Colonic mucosa (tissue), 4 donors: ENCODE data around the gene TGM2. TPM values are rescaled to one million over a fixed set of nuclear protein-coding genes. Genes with fewer than 3 reads are reported as not detected.

ENCODE experiments used
- DNase-seq: peaks from one replicate; pipeline ENCODE4 v3.0.0-alpha.2; 2020
- H3K27ac ChIP-seq: fragments of 200-600 bp; one replicate; pipeline ENCODE4 v1.8.0; 2021
- H3K27me3 ChIP-seq: fragments of 200-600 bp; one replicate; pipeline ENCODE4 v1.8.0; 2021
- H3K36me3 ChIP-seq: fragments of 200-600 bp; one replicate; pipeline ENCODE4 v1.8.0; 2021
- H3K4me1 ChIP-seq: fragments of 200-600 bp; one replicate; pipeline ENCODE4 v1.8.0; 2021; ENCODE audit warnings: mild to moderate bottlenecking
- H3K4me3 ChIP-seq: fragments of 200-600 bp; one replicate; pipeline ENCODE4 v1.8.0; 2021
- H3K9ac ChIP-seq, 2 donors: one replicate each; pipeline ENCODE4 v1.7.0; 2013; ENCODE audit warnings: control low read depth in 2 of 2, low read depth in 2 of 2, low read length in 2 of 2
- H3K9me3 ChIP-seq: fragments of 200-600 bp; one replicate; pipeline ENCODE4 v1.8.0; 2021
- intact Hi-C: fragments of 100-400 bp; cut with DNase I; formaldehyde crosslinking; loops from one replicate; pipeline ENCODE4 v1.14.1; 2022
- total RNA-seq, 2 donors: library from RNA; stranded (reverse); fragmentation: NEBNext Ultra II Directional in 1 of 2; extraction: Animal tissue kit (Norgen Biotek cat#: 25700) in 1 of 2; gene quantifications; one replicate each; pipeline ENCODE4 v1.2.1, GENCODE V29; 2021
- TF ChIP-seq, protein P1 (sequence below): fragments of 200-600 bp; IDR thresholded peaks from one replicate; pipeline ENCODE4 v1.8.0; 2022; ENCODE audit warnings: antibody characterized with exemption, mild to moderate bottlenecking
- donor health status: healthy.
- donor health status: DM: no; HTN: no; CAD: no.
- donor health status: DM: no; HTN: no; CAD: no.

The TGM2 gene
- total RNA-seq, 2 donors from 2014 or later = 14.5 to 32.8 TPM

DNA sequence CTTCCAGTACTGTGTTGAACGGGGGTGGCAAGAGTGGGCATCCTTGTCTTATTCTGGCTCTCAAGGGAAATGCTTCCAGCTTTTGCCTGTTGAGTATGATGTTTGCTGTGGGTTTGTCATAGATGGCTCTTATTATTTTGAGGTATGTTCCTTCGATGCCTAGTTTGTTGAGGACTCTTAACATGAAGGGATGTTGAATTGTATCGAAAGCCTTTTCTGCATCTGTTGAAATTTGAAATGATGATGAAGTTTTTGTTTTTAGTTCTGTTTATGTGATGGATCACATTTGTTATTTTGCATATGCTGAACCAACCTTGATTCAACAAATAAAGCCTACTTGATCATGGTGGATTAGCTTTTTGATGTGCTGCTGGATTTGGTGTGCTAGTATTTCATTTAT is 83.5 kb downstream of the TGM2 start:
- TF ChIP-seq, protein P1, sequence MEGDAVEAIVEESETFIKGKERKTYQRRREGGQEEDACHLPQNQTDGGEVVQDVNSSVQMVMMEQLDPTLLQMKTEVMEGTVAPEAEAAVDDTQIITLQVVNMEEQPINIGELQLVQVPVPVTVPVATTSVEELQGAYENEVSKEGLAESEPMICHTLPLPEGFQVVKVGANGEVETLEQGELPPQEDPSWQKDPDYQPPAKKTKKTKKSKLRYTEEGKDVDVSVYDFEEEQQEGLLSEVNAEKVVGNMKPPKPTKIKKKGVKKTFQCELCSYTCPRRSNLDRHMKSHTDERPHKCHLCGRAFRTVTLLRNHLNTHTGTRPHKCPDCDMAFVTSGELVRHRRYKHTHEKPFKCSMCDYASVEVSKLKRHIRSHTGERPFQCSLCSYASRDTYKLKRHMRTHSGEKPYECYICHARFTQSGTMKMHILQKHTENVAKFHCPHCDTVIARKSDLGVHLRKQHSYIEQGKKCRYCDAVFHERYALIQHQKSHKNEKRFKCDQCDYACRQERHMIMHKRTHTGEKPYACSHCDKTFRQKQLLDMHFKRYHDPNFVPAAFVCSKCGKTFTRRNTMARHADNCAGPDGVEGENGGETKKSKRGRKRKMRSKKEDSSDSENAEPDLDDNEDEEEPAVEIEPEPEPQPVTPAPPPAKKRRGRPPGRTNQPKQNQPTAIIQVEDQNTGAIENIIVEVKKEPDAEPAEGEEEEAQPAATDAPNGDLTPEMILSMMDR = no peak
- H3K4me3 ChIP-seq = no peak overlapping the region
- no peak for DNase-seq
- H3K9ac ChIP-seq = no peak overlapping the region
- H3K27ac ChIP-seq = no peak overlapping the region
- no peaks in the 10 kb centered on the region for H3K4me1 ChIP-seq
- H3K27me3 ChIP-seq = no peaks in the 10 kb centered on the region
- H3K36me3 ChIP-seq = no peaks in the 10 kb centered on the region
- intact Hi-C loops = no loop called here
- H3K9me3 ChIP-seq = no peaks in the 10 kb centered on the region

GRCh38 chr20:38079353-38079752 is 85.7 kb downstream of the TGM2 start:
- no peak overlapping the region for H3K4me3 ChIP-seq
- no peaks in the 10 kb centered on the region for H3K27me3 ChIP-seq
- H3K9me3 ChIP-seq = no peaks in the 10 kb centered on the region
- intact Hi-C loops = loop anchor here (10.0 kb wide), 1 partner anchor 245 kb away; no protein-coding TSS in a partner anchor
- no peak overlapping the region for H3K27ac ChIP-seq
- TF ChIP-seq, protein P1 = no peak
- H3K4me1 ChIP-seq = no peaks in the 10 kb centered on the region
- H3K9ac ChIP-seq = no peak overlapping the region
- H3K36me3 ChIP-seq = no peaks in the 10 kb centered on the region
- DNase-seq = no peak

DNA sequence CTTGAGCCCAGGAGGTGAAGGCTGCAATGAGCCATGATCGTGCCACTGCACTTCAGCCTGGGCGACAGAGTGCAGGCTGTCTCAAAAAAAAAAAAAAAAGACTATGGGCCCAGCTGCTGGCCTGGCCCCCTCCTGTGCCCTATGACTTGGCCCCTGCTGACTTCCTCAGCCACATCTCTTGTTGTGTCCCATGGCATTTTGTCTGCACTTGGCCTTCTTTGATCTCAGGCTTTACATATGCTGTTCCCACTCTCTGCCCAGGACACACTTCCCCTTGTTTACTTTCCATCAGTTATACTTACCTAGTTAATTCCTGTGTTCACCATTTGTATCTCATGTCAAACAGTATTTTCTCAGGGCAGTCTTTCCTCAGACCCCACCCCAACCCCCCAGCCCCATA is 87.0 kb downstream of the TGM2 start:
- H3K27ac ChIP-seq = no peak overlapping the region

More for the DNA sequence above, 87.0 kb downstream of the TGM2 start:
- no peaks in the 10 kb centered on the region for H3K9me3 ChIP-seq
- DNase-seq = no peak
- intact Hi-C loops = loop anchor here (10.0 kb wide), 1 partner anchor 247 kb away; no protein-coding TSS in a partner anchor
- H3K27me3 ChIP-seq = no peaks in the 10 kb centered on the region
- H3K36me3 ChIP-seq = no peaks in the 10 kb centered on the region
- H3K4me1 ChIP-seq = no peaks in the 10 kb centered on the region
- H3K9ac ChIP-seq = no peak overlapping the region
- TF ChIP-seq, protein P1 = no peak
- no peak overlapping the region for H3K4me3 ChIP-seq

Other genes with a start within 250 kb of the TGM2 start
- gene TTI1, start 131.8 kb downstream of the TGM2 start, total RNA-seq = 10 to 100 TPM; 10.2 to 23.0 TPM
- gene RPRD1B, start 131.5 kb downstream of the TGM2 start, total RNA-seq = 10 to 100 TPM; 22.7 to 42.5 TPM
- 1 to 10 TPM in 1 of 2 donors, under 1 TPM in 1; 0.40 to 3.9 TPM for gene KIAA1755, start 95.5 kb upstream of the TGM2 start, total RNA-seq
- gene BPI, start 138.9 kb upstream of the TGM2 start, total RNA-seq = not detected
- under 1 TPM in 1 of 2 donors, not detected in 1; 0.32 TPM for gene LBP, start 181.2 kb upstream of the TGM2 start, total RNA-seq